NCI-H1092 (cell line): ENCODE measurements around the gene CYBB.
A peak's percentile ranks its signal among the peaks of the same experiment; 100 is the strongest.

Experiments used
- DNase-seq: peaks from one replicate; lab custom pipeline; 2025; lab: John Stamatoyannopoulos, UW

Gene CYBB

GRCh38 chrX:37786624-37787422 is 7.0 kb downstream of the CYBB start:
- DNase-seq: no peak

GRCh38 chrX:37787423-37787869 is 7.6 kb downstream of the CYBB start:
- DNase-seq: no peak

- no peak for DNase-seq
Observed at GRCh38 chrX:37796310-37796709, 16.5 kb downstream of the CYBB start.

- DNase-seq: no peak
Observed at GRCh38 chrX:37796805-37797204, 16.9 kb downstream of the CYBB start.

GRCh38 chrX:37799936-37800335 is 20.1 kb downstream of the CYBB start:
- no peak for DNase-seq

- DNase-seq: no peak
Observed at GRCh38 chrX:37800717-37801116, 20.9 kb downstream of the CYBB start.

GRCh38 chrX:37802028-37802427 is 22.2 kb downstream of the CYBB start:
- no peak for DNase-seq

GRCh38 chrX:37803057-37803456 is 23.2 kb downstream of the CYBB start:
- DNase-seq: no peak

- DNase-seq: no peak
Observed at GRCh38 chrX:37809970-37810369, 30.1 kb downstream of the CYBB start.

- no peak for DNase-seq
Observed at GRCh38 chrX:37812110-37812509, 32.3 kb downstream of the CYBB start.

GRCh38 chrX:37813570-37813969 is 33.7 kb downstream of the CYBB start:
- DNase-seq: no peak

GRCh38 chrX:37815366-37815765 is 35.5 kb downstream of the CYBB start:
- no peak for DNase-seq

GRCh38 chrX:37816766-37817165 is 36.9 kb downstream of the CYBB start:
- no peak for DNase-seq

GRCh38 chrX:37817176-37817575 is 37.3 kb downstream of the CYBB start:
- DNase-seq: no peak

GRCh38 chrX:37817579-37817978 is 37.7 kb downstream of the CYBB start:
- no peak for DNase-seq

- DNase-seq: no peak
Observed at GRCh38 chrX:37818031-37818430, 38.2 kb downstream of the CYBB start.

- no peak for DNase-seq
Observed at GRCh38 chrX:37820646-37821045, 40.8 kb downstream of the CYBB start.

GRCh38 chrX:37824491-37825214 is 44.8 kb downstream of the CYBB start:
- no peak for DNase-seq

GRCh38 chrX:37825215-37825842 is 45.5 kb downstream of the CYBB start:
- peak; percentile 15 for DNase-seq

GRCh38 chrX:37829721-37830120 is 49.9 kb downstream of the CYBB start:
- DNase-seq: no peak

GRCh38 chrX:37830371-37830770 is 50.5 kb downstream of the CYBB start:
- DNase-seq: no peak

- no peak for DNase-seq
Observed at GRCh38 chrX:37834937-37835336, 55.1 kb downstream of the CYBB start.

GRCh38 chrX:37840931-37841330 is 61.1 kb downstream of the CYBB start:
- DNase-seq: no peak
